HepG2 (cell line): ENCODE data around the gene SNAP47. TPM values are rescaled to one million over a fixed set of nuclear protein-coding genes. Genes with fewer than 3 reads are reported as not detected.

Experiments used
- GMEB1 ChIP-seq: sonication (generic); formaldehyde crosslinking; IDR thresholded peaks from 2 replicates; pipeline ENCODE4 v1.5.1; 2020; ENCODE audit warnings: missing genetic modification reagents, mild to moderate bottlenecking, borderline replicate concordance
- HNF1A ChIP-seq, 2 experiments: sonication (generic) in 1 of 2; formaldehyde crosslinking in 1 of 2; IDR thresholded peaks; 2 replicates each; pipeline versions ENCODE4 v1.4.0 to v1.6.1; 2016 to 2020; ENCODE audit warnings: borderline replicate concordance in 1 of 2, low read depth in 1 of 2, mild to moderate bottlenecking in 1 of 2, missing genetic modification reagents in 1 of 2
- IKZF1 ChIP-seq: fragments of 450-650 bp; IDR thresholded peaks from 2 replicates; pipeline ENCODE4 v1.7.1; 2016
- IKZF4 ChIP-seq: sonication (generic); formaldehyde crosslinking; IDR thresholded peaks from 2 replicates; pipeline ENCODE4 v1.5.1; 2020; ENCODE audit warnings: borderline replicate concordance, mild to moderate bottlenecking, low read depth, missing genetic modification reagents; ENCODE audit errors: not compliant biosample characterization
- JDP2 ChIP-seq: sonication (generic); formaldehyde crosslinking; IDR thresholded peaks from 2 replicates; pipeline ENCODE4 v1.8.1; 2022; ENCODE audit warnings: missing genetic modification reagents, borderline replicate concordance
- PLRG1 ChIP-seq: fragments of 450-650 bp; conservative IDR thresholded peaks from 2 replicates; pipeline ENCODE4 v1.6.1; 2016
- POLR2G ChIP-seq: fragments of 200-400 bp; formaldehyde crosslinking; IDR thresholded peaks from 2 replicates; pipeline ENCODE4 v1.6.1; 2018; ENCODE audit warnings: mild to moderate bottlenecking, low read depth, low read length, moderate library complexity
- REXO4 ChIP-seq: sonication (generic); formaldehyde crosslinking; IDR thresholded peaks from 2 replicates; pipeline ENCODE4 v1.8.0; 2022; ENCODE audit warnings: missing genetic modification reagents, mild to moderate bottlenecking, borderline replicate concordance
- ZC3H4 ChIP-seq: sonication (generic); formaldehyde crosslinking; IDR thresholded peaks from 2 replicates; pipeline ENCODE4 v1.4.0; 2020; ENCODE audit warnings: missing genetic modification reagents, borderline replicate concordance
- ZFP62 ChIP-seq: sonication (generic); formaldehyde crosslinking; IDR thresholded peaks from 2 replicates; pipeline ENCODE4 v1.4.0; 2020; ENCODE audit warnings: missing genetic modification reagents
- ZNF225 ChIP-seq: sonication (generic); formaldehyde crosslinking; IDR thresholded peaks from 2 replicates; pipeline ENCODE4 v1.4.0; 2020; ENCODE audit warnings: mild to moderate bottlenecking, missing genetic modification reagents
- ZNF589 ChIP-seq: sonication (generic); formaldehyde crosslinking; conservative IDR thresholded peaks from 2 replicates; pipeline ENCODE4 v1.8.0; 2022; ENCODE audit warnings: mild to moderate bottlenecking, moderate library complexity, missing genetic modification reagents
- polyA plus RNA-seq, 8 experiments: library from polyadenylated mRNA; depleted of rRNA in 3 of 8; stranded (reverse) in 7 of 8; unstranded in 1 of 8; fragments of >200 nt; fragmentation: Illumina TruSeq in 4 of 8; extraction: Trizol in 4 of 8; gene quantifications; 2 replicates each; pipeline versions ENCODE4 v1.2.1 to v1.2.3, GENCODE V29; 2011 to 2016; ENCODE audit warnings: low read depth in 4 of 8, missing spikeins in 1 of 8, mixed read lengths in 1 of 8; ENCODE audit not compliant: insufficient read depth in 1 of 8
- total RNA-seq, 5 experiments: library from RNA; depleted of rRNA; stranded (reverse); fragments of >200 nt; fragmentation: Illumina TruSeq; extraction: Trizol; gene quantifications; 2 replicates each; pipeline ENCODE4 v1.2.3, GENCODE V29; 2016; ENCODE audit warnings: low read depth in 1 of 5

The SNAP47 gene
- total and polyA plus RNA-seq, 2 of the 13 experiments (the other 11 are each of a cell fraction or from before 2014, with no cell fraction given) = 13.6 to 25.1 TPM

GRCh38 chr1:227729881-227730629 lies 5.2 kb upstream of the SNAP47 start (continued):
- no peak for TF ChIP-seq HNF1A (IDR thresholded peaks at IDR 0.05; ENCODE audit: low read depth)
- TF ChIP-seq HNF1A (CRISPR knock-in tag; IDR thresholded peaks at IDR 0.05; ENCODE audit: borderline replicate concordance) = peak; percentile 41; the same call in 1 of the 2 replicates
- TF ChIP-seq ZNF225 (CRISPR knock-in tag) = no peak
- TF ChIP-seq ZC3H4 = no peak
- no peak for TF ChIP-seq JDP2
- TF ChIP-seq IKZF4 (CRISPR knock-in tag) = no peak
- no peak for TF ChIP-seq IKZF1
- no peak for TF ChIP-seq GMEB1 (CRISPR knock-in tag)
- TF ChIP-seq PLRG1 = no peak
- TF ChIP-seq ZFP62 = no peak
- no peak for TF ChIP-seq REXO4 (CRISPR knock-in tag)
- TF ChIP-seq ZNF589 (CRISPR knock-in tag) = 0 out of 2 replicates have a peak, but pooled peaks have one; percentile 43
- TF ChIP-seq POLR2G = peak; percentile 63; the same call in 1 of the 2 replicates
